ENCODE data around the gene SDCCAG8.

GRCh38 chr1:243345205-243345604 is 89.4 kb downstream of the SDCCAG8 start:
- TF ChIP-seq POLR2A (IDR thresholded peaks at IDR 0.05; ENCODE audit: control extremely low read depth in 1 of 2, low read depth in 2 of 2, low read length in 2 of 2) (no peak), EP300 (IDR thresholded peaks at IDR 0.05; ENCODE audit: borderline replicate concordance in 1 of 2, low read depth in 2 of 2, low read length in 2 of 2) (no peak), MAFK (IDR thresholded peaks at IDR 0.05; ENCODE audit: low read depth, low read length) (no peak), GABPA (IDR thresholded peaks at IDR 0.05; ENCODE audit: borderline replicate concordance, insufficient read depth, low read length) (no peak), CTCF (IDR thresholded peaks at IDR 0.05; ENCODE audit: control extremely low read depth in 1 of 3, insufficient read depth in 1 of 3, low read depth in 1 of 3, low read length in 3 of 3) (no peak), EGR1 (IDR thresholded peaks at IDR 0.05; ENCODE audit: borderline replicate concordance, low read depth, low read length) (no peak), SP1 (IDR thresholded peaks at IDR 0.05; ENCODE audit: low read depth, low read length) (no peak), BRCA1 (IDR thresholded peaks at IDR 0.05; ENCODE audit: low read depth, low read length) (no peak), ZNF274 (IDR thresholded peaks at IDR 0.05; ENCODE audit: borderline replicate concordance, extremely low read depth, low read length) (no peak), PHF8 (conservative IDR thresholded peaks at IDR 0.05; ENCODE audit: low read depth, low read length) (no peak), E2F6 (IDR thresholded peaks at IDR 0.05) (no peak), KDM5A (IDR thresholded peaks at IDR 0.05; ENCODE audit: low read length) (no peak), EZH2 (IDR thresholded peaks at IDR 0.05; ENCODE audit: low read depth, low read length, severe bottlenecking) (no peak), KDM1A (IDR thresholded peaks at IDR 0.05; ENCODE audit: borderline replicate concordance, low read length) (no peak)

All from H1 (cell line).